SU-DHL-6 (cell line): ENCODE measurements around the gene SLC38A10.
A peak's percentile ranks its signal among the peaks of the same experiment; 100 is the strongest.

Experiments
- H2AFZ ChIP-seq: fragments of 200-600 bp; sonication (generic); 2 replicates; pipeline ENCODE4 v1.6.1; 2014; ENCODE audit warnings: low read depth, mild to moderate bottlenecking, moderate library complexity, mixed read lengths, antibody characterized with exemption, low read length; ENCODE audit not compliant: severe bottlenecking
- H3F3A ChIP-seq: fragments of 200-600 bp; shearing (Covaris generic); 2 replicates; pipeline ENCODE4 v1.6.0; 2016; ENCODE audit warnings: antibody characterized with exemption, mild to moderate bottlenecking; ENCODE audit not compliant: insufficient read depth
- H3K27ac ChIP-seq: fragments of 200-600 bp; sonication (generic); 2 replicates; pipeline ENCODE4 v1.5.1; 2016; ENCODE audit warnings: low read depth, mild to moderate bottlenecking, low read length, moderate library complexity, mixed read lengths
- H3K27me3 ChIP-seq: fragments of 200-600 bp; sonication (generic), shearing (Covaris generic); 2 replicates; pipeline ENCODE4 v1.6.0; 2014; ENCODE audit warnings: mild to moderate bottlenecking, low read length
- H3K36me3 ChIP-seq: fragments of 200-600 bp; sonication (generic); 2 replicates; pipeline ENCODE4 v1.6.1; 2014; ENCODE audit warnings: mild to moderate bottlenecking, low read length, mixed read lengths
- H3K4me2 ChIP-seq: fragments of 300-600, 200-600 bp; shearing (Covaris generic), sonication (generic); 2 replicates; pipeline ENCODE4 v1.6.0; 2014; ENCODE audit warnings: low read length, low read depth, mild to moderate bottlenecking; ENCODE audit not compliant: poor library complexity, severe bottlenecking
- H3K4me3 ChIP-seq: fragments of 200-600 bp; sonication (generic); 2 replicates; pipeline ENCODE4 v1.5.1; 2014; ENCODE audit warnings: antibody characterized with exemption, low read length, mild to moderate bottlenecking, mixed read lengths; ENCODE audit not compliant: insufficient read depth, poor library complexity, severe bottlenecking
- H3K79me2 ChIP-seq: fragments of 200-600 bp; sonication (generic); 2 replicates; pipeline ENCODE4 v1.6.1; 2014; ENCODE audit warnings: mild to moderate bottlenecking, low read length, moderate library complexity; ENCODE audit not compliant: insufficient read depth
- H3K9ac ChIP-seq: fragments of 200-600 bp; sonication (generic); 2 replicates; pipeline ENCODE4 v1.7.0; 2014; ENCODE audit warnings: mild to moderate bottlenecking, low read length
- H3K9me2 ChIP-seq: fragments of 200-600 bp; sonication (generic); replicated peaks from 2 replicates; pipeline ENCODE4 v1.6.1; 2014; ENCODE audit warnings: low read length; ENCODE audit not compliant: insufficient read depth
- H3K9me3 ChIP-seq: fragments of 200-600 bp; sonication (generic); 2 replicates; pipeline ENCODE4 v1.6.1; 2014; ENCODE audit warnings: low read length, mixed read lengths; ENCODE audit not compliant: insufficient read depth
- H4K20me1 ChIP-seq: fragments of 200-600 bp; sonication (generic); 2 replicates; pipeline ENCODE4 v1.6.1; 2014; ENCODE audit warnings: low read depth, mild to moderate bottlenecking, antibody characterized with exemption, low read length, moderate library complexity, mixed read lengths
- EZH2phosphoT487 ChIP-seq: fragments of 200-600 bp; sonication (generic), shearing (Covaris generic); conservative IDR thresholded peaks from 2 replicates; pipeline ENCODE4 v1.6.1; 2018; ENCODE audit warnings: mild to moderate bottlenecking, antibody characterized with exemption, low read length, moderate library complexity, mixed read lengths
- TF ChIP-seq, protein P1 (sequence below): fragments of 200-600 bp; sonication (generic); IDR thresholded peaks from one replicate; pipeline ENCODE4 v1.5.1; 2017; ENCODE audit warnings: antibody characterized with exemption, mild to moderate bottlenecking, low read length, moderate library complexity; ENCODE audit not compliant: insufficient read depth, poor library complexity, severe bottlenecking

Gene SLC38A10

DNA sequence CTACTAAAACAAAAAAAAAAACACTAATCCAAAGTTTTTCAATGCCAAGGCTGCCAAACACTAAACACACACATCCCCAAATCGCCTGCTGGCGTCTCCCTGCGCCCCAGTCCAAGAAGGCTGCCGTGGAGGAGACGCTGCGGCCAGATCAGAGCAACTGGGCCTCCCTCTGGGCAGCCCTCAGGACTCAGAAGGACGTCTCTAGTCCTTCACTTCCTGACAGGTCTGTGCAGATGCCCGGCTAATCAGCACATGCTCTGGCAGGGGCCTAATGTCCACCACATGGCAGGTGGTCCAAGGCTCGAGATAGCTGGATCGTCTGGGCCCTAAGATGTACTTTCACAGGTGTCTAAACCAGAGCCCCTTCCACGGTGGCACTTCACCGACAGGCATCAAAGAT lies 2.7 kb downstream of the SLC38A10 start:
- Histone ChIP-seq H3K9ac (no peak overlapping the region), H3K27ac (no peak overlapping the region), H3K79me2 (peaks cover 27% of the 10 kb centered on the region), H3K36me3 (no peaks in the 10 kb centered on the region), H3K4me3 (no peak overlapping the region), H3F3A (no peaks in the 10 kb centered on the region), H3K4me2 (no peak overlapping the region), H2AFZ (no peak overlapping the region), H3K9me2 (no peaks in the 10 kb centered on the region), H3K9me3 (no peaks in the 10 kb centered on the region), H4K20me1 (no peaks in the 10 kb centered on the region), H3K27me3 (no peaks in the 10 kb centered on the region)
- no peak for TF ChIP-seq EZH2phosphoT487

DNA sequence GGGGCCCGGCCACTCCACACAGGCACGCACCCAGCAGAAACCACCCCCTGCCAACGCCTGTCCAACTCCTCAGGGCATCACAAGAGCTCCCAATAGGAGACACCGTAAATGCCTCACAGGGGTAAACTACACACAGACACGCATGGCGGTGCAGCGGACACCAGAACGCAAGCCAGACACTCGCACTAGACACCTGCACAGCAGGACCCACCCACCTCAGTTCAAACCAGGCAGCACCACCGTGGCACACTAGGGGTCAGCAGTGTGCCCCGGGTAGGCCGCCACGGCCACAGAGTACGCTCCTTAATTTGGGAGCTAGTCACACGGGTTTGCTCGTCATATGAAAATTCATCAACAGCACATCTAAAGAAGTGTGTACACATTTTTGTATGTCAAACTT lies 3.4 kb downstream of the SLC38A10 start:
- Histone ChIP-seq H3K4me2 (peak overlapping the region; percentile 11), H3K9ac (no peak overlapping the region)

DNA sequence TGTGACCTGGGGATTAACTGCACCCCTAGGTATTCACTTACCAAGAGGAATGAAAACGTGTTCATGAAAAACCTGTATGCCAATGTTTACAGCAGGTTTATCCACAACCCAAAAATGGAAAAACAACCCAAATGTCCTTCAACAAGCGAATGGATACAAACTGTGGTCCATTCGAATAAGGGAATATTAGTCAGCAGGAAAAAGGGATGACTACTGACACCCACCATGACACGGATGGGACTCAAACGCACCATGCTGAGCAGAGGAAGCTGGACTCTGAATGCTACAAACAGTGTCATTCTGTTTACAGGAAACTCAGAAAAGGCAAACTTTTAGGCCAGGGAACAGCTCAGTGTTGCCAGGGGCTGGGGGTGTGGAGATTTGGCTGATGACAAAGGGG lies 4.9 kb downstream of the SLC38A10 start:
- Histone ChIP-seq H3K4me3 (no peak overlapping the region), H3K27ac (no peak overlapping the region), H3K9me3 (no peaks in the 10 kb centered on the region), H4K20me1 (no peaks in the 10 kb centered on the region), H3F3A (no peaks in the 10 kb centered on the region), H3K27me3 (no peaks in the 10 kb centered on the region), H3K4me2 (no peak overlapping the region), H3K9me2 (no peaks in the 10 kb centered on the region), H3K9ac (no peak overlapping the region), H3K36me3 (no peaks in the 10 kb centered on the region), H2AFZ (no peak overlapping the region), H3K79me2 (peaks cover 37% of the 10 kb centered on the region)
- no peak for TF ChIP-seq EZH2phosphoT487
- TF ChIP-seq, protein P1, sequence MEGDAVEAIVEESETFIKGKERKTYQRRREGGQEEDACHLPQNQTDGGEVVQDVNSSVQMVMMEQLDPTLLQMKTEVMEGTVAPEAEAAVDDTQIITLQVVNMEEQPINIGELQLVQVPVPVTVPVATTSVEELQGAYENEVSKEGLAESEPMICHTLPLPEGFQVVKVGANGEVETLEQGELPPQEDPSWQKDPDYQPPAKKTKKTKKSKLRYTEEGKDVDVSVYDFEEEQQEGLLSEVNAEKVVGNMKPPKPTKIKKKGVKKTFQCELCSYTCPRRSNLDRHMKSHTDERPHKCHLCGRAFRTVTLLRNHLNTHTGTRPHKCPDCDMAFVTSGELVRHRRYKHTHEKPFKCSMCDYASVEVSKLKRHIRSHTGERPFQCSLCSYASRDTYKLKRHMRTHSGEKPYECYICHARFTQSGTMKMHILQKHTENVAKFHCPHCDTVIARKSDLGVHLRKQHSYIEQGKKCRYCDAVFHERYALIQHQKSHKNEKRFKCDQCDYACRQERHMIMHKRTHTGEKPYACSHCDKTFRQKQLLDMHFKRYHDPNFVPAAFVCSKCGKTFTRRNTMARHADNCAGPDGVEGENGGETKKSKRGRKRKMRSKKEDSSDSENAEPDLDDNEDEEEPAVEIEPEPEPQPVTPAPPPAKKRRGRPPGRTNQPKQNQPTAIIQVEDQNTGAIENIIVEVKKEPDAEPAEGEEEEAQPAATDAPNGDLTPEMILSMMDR = no peak

More for the DNA sequence above, 3.4 kb downstream of the SLC38A10 start:
- Histone ChIP-seq H3K9me3 (no peaks in the 10 kb centered on the region), H3K27me3 (no peaks in the 10 kb centered on the region), H3K27ac (no peak overlapping the region), H3K79me2 (peaks cover 32% of the 10 kb centered on the region), H4K20me1 (no peaks in the 10 kb centered on the region), H3F3A (no peaks in the 10 kb centered on the region), H3K36me3 (no peaks in the 10 kb centered on the region), H3K4me3 (no peak overlapping the region), H3K9me2 (no peaks in the 10 kb centered on the region), H2AFZ (no peak overlapping the region)
- TF ChIP-seq, protein P1 = peak; percentile 52
- no peak for TF ChIP-seq EZH2phosphoT487

DNA sequence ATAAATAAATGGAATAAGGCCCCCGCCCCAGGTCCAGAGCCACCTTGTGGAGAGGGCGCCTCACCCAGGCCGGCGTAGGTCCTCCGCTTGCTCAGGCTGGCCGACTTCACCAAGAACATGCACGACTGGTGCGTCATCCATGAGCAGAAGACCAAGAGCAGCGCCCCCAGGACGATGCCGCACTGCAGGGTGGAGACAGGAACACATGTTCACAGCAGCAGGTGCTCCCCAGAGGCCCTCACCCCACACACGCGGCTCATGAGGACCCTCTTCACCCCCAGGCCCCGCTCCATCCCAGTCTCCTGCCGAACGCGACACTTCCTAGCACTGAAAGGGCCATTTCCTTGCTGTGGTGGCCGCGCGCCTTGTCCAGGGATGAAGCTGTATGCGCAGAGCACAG lies 5.5 kb downstream of the SLC38A10 start:
- Histone ChIP-seq H3K27ac (no peak overlapping the region), H3K4me2 (no peak overlapping the region), H2AFZ (no peak overlapping the region), H3K9ac (no peak overlapping the region), H3K27me3 (no peaks in the 10 kb centered on the region), H4K20me1 (no peaks in the 10 kb centered on the region), H3K79me2 (peaks cover 37% of the 10 kb centered on the region), H3K36me3 (no peaks in the 10 kb centered on the region), H3K9me2 (no peaks in the 10 kb centered on the region), H3K4me3 (no peak overlapping the region), H3K9me3 (no peaks in the 10 kb centered on the region), H3F3A (no peaks in the 10 kb centered on the region)
- TF ChIP-seq, protein P1 = no peak
- TF ChIP-seq EZH2phosphoT487 = no peak
